Fibroblast of villous mesenchyme (primary cell): Measurements from ENCODE around the gene ADPRHL1. TPM values are rescaled to one million over a fixed set of nuclear protein-coding genes. Genes with fewer than 3 reads are reported as not detected.
"Not testable (repeated sequence)": the region's sequence is repeated elsewhere in the genome, so short reads cannot be mapped to it uniquely, and the experiment has no call there.

Experiments used
- DNase-seq: peaks from one replicate; pipeline ENCODE4 v3.0.0-alpha.2; 2010; ENCODE audit warnings: low read depth
- H3K4me3 ChIP-seq: 2 replicates; pipeline ENCODE4 v1.5.1; 2011; ENCODE audit warnings: low read depth, mild to moderate bottlenecking, low read length
- CTCF ChIP-seq: IDR thresholded peaks from 2 replicates; pipeline ENCODE4 v1.5.1; 2012; ENCODE audit warnings: low read depth, mild to moderate bottlenecking, low read length; ENCODE audit not compliant: insufficient read depth
- total RNA-seq: library from RNA; depleted of rRNA; stranded (reverse); fragments of >200 nt; gene quantifications from 2 replicates; pipeline ENCODE4 v1.2.3, GENCODE V29; 2012

Gene ADPRHL1
- total RNA-seq, 1 donor, result 1.3 TPM

DNA sequence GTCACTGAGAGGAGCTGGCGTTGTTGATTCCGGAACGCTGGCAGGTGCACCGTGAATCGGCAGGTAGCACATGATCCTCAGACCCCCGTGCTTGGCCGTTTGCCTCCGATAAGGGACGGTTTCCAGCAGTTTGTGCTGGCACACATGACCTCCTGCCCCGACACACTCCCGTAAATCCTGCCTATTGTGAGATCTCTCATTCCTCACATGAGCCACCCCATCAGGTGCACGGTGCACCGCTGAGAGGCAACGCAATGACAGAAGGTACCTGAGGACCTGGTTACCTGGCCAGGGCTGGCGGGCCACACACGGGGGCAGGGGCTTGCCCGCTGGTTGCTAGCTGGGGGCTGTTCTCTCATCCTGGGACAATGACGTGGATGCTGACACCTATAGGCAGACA, 2.1 kb upstream of the ADPRHL1 start:
- no peak for TF ChIP-seq CTCF
- H3K4me3 ChIP-seq, result no peak overlapping the region
- no peak for DNase-seq

DNA sequence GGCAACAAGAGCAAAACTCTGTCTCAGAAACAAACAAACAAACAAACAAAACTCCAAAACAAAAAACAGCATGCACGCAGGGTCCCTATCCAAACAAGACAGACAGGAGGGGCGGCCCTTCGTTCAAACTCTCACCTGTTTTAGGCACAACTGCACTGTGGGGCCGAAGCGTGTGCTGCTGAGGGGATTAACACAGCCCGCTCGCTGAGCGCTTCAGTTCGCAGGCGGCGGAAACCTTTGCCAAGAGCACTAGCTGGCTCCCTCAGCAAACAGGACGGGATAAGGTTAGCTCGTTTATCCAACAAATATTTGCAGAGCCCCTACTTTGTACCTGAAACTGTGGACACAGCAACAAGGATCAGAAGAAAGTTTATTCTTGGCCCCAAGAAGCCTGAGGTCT, 1.6 kb upstream of the ADPRHL1 start:
- DNase-seq, result no peak
- TF ChIP-seq CTCF, result no peak
- H3K4me3 ChIP-seq, result no peak overlapping the region

DNA sequence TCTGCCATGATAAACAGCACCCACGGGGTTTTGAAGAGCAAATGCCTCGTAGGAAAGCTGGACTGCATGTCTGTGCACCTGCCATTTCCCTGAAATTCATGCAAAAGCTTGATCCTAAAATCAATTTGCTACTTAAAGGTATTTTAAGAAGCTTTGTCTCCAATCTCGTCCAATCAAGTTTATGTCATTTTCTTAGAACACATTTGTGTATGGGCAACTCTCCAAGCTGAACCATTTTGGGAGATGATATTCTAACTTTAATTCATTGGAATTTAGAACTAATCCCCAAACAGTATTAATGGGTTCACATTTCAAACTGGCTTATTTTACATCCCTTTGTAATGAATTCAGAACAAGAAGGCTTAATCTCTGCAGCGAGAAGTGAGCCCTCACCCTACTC, 822 bp downstream of the ADPRHL1 start:
- no peak for DNase-seq
- no peak for TF ChIP-seq CTCF
- no peak overlapping the region for H3K4me3 ChIP-seq

- DNase-seq, result no peak
- no peak for TF ChIP-seq CTCF
These were observed 1.3 kb downstream of the ADPRHL1 start for GRCh38 chr13:113451951-113452421.

DNA sequence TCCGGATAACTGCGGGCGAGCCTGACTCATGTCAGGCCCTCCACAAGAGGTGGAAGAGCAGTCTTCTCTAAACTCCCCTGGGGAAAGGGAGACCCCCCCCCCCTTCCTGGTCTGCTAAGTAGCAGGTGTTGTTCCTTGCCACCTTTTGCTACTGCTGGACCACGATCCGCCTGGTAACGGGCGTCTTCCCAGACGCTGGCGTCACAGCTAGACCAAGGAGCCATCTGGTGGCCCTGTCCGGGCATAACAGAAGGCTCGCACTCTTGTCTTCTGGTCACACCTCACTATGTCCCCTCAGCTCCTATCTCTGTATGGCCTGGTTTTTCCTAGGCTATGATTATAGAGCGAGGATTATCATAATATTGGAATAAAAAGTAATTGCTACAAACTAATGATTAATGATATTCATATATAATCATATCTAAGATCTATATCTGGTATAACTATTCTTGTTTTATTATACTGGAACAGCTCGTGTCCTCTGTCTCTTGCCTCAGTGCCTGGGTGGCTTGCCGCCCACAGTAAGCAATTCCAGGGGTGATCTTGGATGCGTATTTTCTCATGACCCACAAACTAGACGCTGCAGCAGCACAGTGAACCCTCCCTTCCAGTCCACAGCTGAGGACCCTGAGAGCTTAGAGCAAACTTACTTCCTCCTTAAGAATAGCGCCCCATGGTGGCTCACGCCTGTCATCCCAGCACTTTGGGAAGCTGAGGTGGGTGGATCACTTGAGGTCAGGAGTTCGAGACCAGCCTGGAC, 2.2 kb downstream of the ADPRHL1 start:
- DNase-seq, H3K4me3 ChIP-seq: not testable (repeated sequence)
- TF ChIP-seq CTCF, result peak; percentile 26

More at GRCh38 chr13:113451951-113452421, 1.3 kb downstream of the ADPRHL1 start:
- no peak overlapping the region for H3K4me3 ChIP-seq

- H3K4me3 ChIP-seq, DNase-seq: not testable (repeated sequence)
These were observed 2.9 kb downstream of the ADPRHL1 start for GRCh38 chr13:113450348-113450744.

DNA sequence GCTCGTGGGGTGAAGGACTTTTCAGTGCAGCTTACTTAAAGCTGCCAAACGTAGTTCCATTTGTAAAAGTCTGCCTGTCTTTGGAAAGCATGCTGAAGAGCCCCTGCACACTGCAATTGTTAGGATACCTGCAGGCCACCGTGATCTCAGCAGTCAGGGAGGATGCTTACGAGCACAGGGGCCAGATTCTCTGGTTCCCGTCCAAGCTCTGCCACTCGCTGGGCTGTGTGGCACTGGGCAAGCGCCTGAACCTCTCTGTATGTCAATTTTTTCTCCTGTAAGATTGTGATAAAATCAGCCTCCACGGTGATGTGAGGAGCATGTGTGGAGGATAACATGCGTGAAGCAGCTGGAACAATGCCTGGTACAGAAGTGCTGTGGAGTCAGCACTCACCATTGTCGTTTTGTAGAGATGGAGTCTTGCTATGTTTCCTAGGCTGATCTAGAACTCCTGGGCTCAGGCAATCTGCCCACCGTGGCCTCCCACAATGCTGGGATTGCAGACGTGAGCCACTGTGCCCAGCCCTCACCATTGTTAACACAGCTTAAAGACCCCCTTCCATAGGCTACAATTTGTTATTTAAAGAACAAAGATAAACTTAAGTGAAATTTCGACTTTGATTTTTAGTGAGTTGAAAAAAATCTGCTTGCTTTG, 3.5 kb downstream of the ADPRHL1 start:
- DNase-seq, result no peak
- no peak for TF ChIP-seq CTCF
- H3K4me3 ChIP-seq, result peak overlapping the region; percentile 70
